Measurements from ENCODE around the gene SYMPK. TPM values are rescaled to one million over a fixed set of nuclear protein-coding genes. Genes with fewer than 3 reads are reported as not detected.
A peak's percentile ranks its signal among the peaks of the same experiment; 100 is the strongest.
"Not testable (repeated sequence)": the region's sequence is repeated elsewhere in the genome, so short reads cannot be mapped to it uniquely, and the experiment has no call there.

SYMPK gene
- total RNA-seq, 1 donor from 2014 or later, result 93.0 TPM

DNA sequence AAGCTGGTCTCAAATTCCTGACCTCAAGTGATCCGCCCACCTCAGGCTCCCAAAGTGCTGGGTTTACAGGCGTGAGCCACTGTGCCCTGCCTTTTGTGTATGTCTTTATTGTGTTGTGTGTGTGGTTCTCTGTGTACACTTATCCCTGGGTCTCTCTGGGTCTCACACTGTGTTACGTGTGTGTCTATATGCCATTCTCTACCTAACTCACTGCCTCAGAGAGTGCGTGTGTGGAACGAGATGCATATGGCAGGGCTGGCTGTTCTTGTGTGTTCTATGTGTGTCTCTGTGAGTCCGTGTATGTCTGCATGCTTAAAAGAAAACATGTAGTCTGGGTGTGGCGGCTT lies 11.6 kb upstream of the SYMPK start:
- no peak for DNase-seq (ENCODE audit: extremely low spot score, unreplicated experiment)
- TF ChIP-seq, protein P1, sequence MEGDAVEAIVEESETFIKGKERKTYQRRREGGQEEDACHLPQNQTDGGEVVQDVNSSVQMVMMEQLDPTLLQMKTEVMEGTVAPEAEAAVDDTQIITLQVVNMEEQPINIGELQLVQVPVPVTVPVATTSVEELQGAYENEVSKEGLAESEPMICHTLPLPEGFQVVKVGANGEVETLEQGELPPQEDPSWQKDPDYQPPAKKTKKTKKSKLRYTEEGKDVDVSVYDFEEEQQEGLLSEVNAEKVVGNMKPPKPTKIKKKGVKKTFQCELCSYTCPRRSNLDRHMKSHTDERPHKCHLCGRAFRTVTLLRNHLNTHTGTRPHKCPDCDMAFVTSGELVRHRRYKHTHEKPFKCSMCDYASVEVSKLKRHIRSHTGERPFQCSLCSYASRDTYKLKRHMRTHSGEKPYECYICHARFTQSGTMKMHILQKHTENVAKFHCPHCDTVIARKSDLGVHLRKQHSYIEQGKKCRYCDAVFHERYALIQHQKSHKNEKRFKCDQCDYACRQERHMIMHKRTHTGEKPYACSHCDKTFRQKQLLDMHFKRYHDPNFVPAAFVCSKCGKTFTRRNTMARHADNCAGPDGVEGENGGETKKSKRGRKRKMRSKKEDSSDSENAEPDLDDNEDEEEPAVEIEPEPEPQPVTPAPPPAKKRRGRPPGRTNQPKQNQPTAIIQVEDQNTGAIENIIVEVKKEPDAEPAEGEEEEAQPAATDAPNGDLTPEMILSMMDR (conservative IDR thresholded peaks at IDR 0.05), result no peak
- H3K4me3 Mint-ChIP-seq, result no peak overlapping the region
- peaks cover 25% of the 10 kb centered on the region for H3K4me1 Mint-ChIP-seq (ENCODE audit: unreplicated experiment)
- H3K27me3 Mint-ChIP-seq, result peaks cover 10% of the 10 kb centered on the region
- no peaks in the 10 kb centered on the region for H3K9me3 Mint-ChIP-seq
- peak overlapping the region; percentile 13 for H3K27ac Mint-ChIP-seq
- H3K36me3 Mint-ChIP-seq, result no peaks in the 10 kb centered on the region

GRCh38 chr19:45873219-45873772 lies 10.3 kb upstream of the SYMPK start:
- no peak overlapping the region for H3K4me3 Mint-ChIP-seq
- no peak overlapping the region for H3K27ac Mint-ChIP-seq

GRCh38 chr19:45872095-45872919 lies 9.4 kb upstream of the SYMPK start:
- Mint-ChIP-seq H3K27me3 (peaks cover 13% of the 10 kb centered on the region), H3K27ac (no peak overlapping the region), H3K36me3 (no peaks in the 10 kb centered on the region), H3K9me3 (no peaks in the 10 kb centered on the region), H3K4me3 (no peak overlapping the region), H3K4me1 (ENCODE audit: unreplicated experiment) (peaks cover 17% of the 10 kb centered on the region)
- no peak for DNase-seq (ENCODE audit: extremely low spot score, unreplicated experiment)
- TF ChIP-seq, protein P1 (conservative IDR thresholded peaks at IDR 0.05), result no peak

More at GRCh38 chr19:45873219-45873772, 10.3 kb upstream of the SYMPK start:
- TF ChIP-seq, protein P1 (conservative IDR thresholded peaks at IDR 0.05), result no peak
- Mint-ChIP-seq H3K36me3 (no peaks in the 10 kb centered on the region), H3K4me1 (ENCODE audit: unreplicated experiment) (peaks cover 19% of the 10 kb centered on the region), H3K27me3 (peaks cover 5% of the 10 kb centered on the region), H3K9me3 (no peaks in the 10 kb centered on the region)
- DNase-seq (ENCODE audit: extremely low spot score, unreplicated experiment), result no peak

DNA sequence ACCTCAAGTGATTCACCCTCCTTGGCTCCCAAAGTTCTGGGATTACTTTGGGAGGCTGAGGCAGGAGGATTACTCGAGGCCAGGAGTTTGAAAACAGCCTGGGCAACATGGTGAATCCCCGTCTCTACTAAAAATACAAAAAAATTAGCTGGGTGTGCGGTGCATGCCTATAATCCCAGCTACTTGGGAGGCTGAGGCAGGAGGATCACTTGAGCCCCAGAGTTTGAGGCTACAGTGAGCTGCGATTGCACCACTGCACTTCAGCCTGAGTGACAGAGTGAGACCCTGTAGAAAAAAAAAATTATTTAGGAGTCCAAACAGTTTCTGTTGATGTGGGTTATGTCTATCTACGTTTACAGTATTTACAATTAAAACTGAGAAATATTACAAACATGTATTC lies 7.9 kb upstream of the SYMPK start:
- no peaks in the 10 kb centered on the region for H3K9me3 Mint-ChIP-seq
- peaks cover 23% of the 10 kb centered on the region for H3K27me3 Mint-ChIP-seq
- TF ChIP-seq, protein P1 (conservative IDR thresholded peaks at IDR 0.05), result no peak
- no peaks in the 10 kb centered on the region for H3K36me3 Mint-ChIP-seq
- no peak for DNase-seq (ENCODE audit: extremely low spot score, unreplicated experiment)
- no peak overlapping the region for H3K4me3 Mint-ChIP-seq
- peaks cover 9% of the 10 kb centered on the region for H3K4me1 Mint-ChIP-seq (ENCODE audit: unreplicated experiment)
- no peak overlapping the region for H3K27ac Mint-ChIP-seq

- H3K36me3 Mint-ChIP-seq; H3K4me1 Mint-ChIP-seq (ENCODE audit: unreplicated experiment); H3K9me3 Mint-ChIP-seq; DNase-seq (ENCODE audit: extremely low spot score, unreplicated experiment); H3K27ac Mint-ChIP-seq; H3K4me3 Mint-ChIP-seq: not testable (repeated sequence)
- peaks cover 53% of the 10 kb centered on the region for H3K27me3 Mint-ChIP-seq
Measured at GRCh38 chr19:45867241-45867640, 4.3 kb upstream of the SYMPK start.

DNA sequence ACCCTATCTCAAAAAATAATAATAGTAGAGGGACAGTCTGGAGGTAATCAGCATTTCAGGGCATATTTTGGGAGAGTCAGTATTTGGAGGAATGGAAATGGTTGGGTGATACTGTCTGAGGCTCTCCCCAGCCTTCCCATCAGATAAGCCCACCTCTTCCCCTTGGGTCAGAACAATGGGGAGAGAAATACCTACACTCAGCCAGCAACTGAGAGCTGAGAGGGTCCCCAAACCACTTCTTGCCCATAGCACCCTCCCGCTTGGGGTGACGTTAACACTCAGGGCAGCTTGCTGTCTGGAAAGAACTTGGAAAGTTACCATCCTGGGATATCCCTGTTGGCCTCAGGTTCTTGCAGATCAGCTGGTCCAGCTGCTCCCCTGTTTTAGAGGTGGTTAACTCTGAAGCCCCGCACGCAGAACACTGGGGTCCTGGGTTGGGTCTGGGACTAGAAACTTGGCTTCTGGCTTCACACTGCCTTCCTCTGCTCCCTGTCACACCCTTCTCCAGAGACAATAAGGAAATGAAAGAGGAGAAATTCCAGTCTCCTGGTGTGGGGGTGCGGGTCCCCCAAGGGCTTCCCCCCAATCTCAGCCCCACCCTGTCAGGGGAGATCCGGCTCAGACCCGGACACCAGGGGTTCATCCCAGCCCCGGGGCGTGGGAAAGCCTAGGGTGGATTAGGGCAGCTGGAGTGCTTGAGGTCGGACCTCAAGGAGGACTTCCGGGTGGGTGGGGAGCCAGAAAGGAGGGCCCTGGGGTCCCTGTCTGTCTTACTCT lies 3.6 kb upstream of the SYMPK start:
- Mint-ChIP-seq H3K36me3 (no peaks in the 10 kb centered on the region), H3K4me3 (no peak overlapping the region), H3K4me1 (ENCODE audit: unreplicated experiment) (peaks cover 8% of the 10 kb centered on the region), H3K27ac (no peak overlapping the region), H3K9me3 (no peaks in the 10 kb centered on the region), H3K27me3 (peaks cover 54% of the 10 kb centered on the region)
- no peak for DNase-seq (ENCODE audit: extremely low spot score, unreplicated experiment)
- TF ChIP-seq, protein P1 (conservative IDR thresholded peaks at IDR 0.05), result no peak

All from type B pancreatic cell (in vitro differentiated cells).